Pancreas (tissue), 10 donors: Measurements from ENCODE around the gene ATP1A2. TPM values are rescaled to one million over a fixed set of nuclear protein-coding genes. Genes with fewer than 3 reads are reported as not detected.
A peak's percentile ranks its signal among the peaks of the same experiment; 100 is the strongest.

ENCODE experiments used
- ATAC-seq, 4 donors: fragments of 200-7000 bp; cut with Tn5 transposase; one replicate each; pipeline versions ENCODE4 v1.8.0 to v1.9.1; 2020; ENCODE audit warnings: mild to moderate bottlenecking in 4 of 4, moderate library complexity in 4 of 4
- DNase-seq, 6 donors: peaks; one replicate each; pipeline ENCODE4 v3.0.0-alpha.2; 2020
- FAIRE-seq: peaks from 2 replicates; lab custom pipeline; 2012; peaks lifted over from hg19 to GRCh38; lab: Jason Lieb, UNC
- H3K27ac ChIP-seq, 4 donors: fragments of 200-600 bp; sonication (generic); 1 replicate in 3 of 4; 2 replicates in 1 of 4; pipeline versions ENCODE4 v1.5.0 to v1.8.0; 2020
- H3K27me3 ChIP-seq, 4 donors: fragments of 200-600 bp; one replicate each; pipeline ENCODE4 v1.8.0; 2021
- H3K36me3 ChIP-seq, 3 donors: fragments of 200-600 bp; sonication (generic) in 1 of 3; one replicate each; pipeline versions ENCODE4 v1.5.0 to v1.8.0; 2020 to 2021
- H3K4me1 ChIP-seq, 3 donors: fragments of 200-600 bp; one replicate each; pipeline ENCODE4 v1.8.0; 2021
- H3K4me3 ChIP-seq, 4 donors: fragments of 200-600 bp; sonication (generic) in 2 of 4; one replicate each; pipeline versions ENCODE4 v1.5.0 to v1.8.0; 2020 to 2021
- H3K9me3 ChIP-seq, 4 donors: fragments of 200-600 bp; one replicate each; pipeline ENCODE4 v1.8.0; 2021
- WGBS, 2 donors: extraction: QIAGEN DNeasy Blood & Tissue Kit; methylation state at CpG; one replicate each; pipeline ENCODE4 v1.1.7; 2013; 5-methylcytosine and 5-hydroxymethylcytosine counted together
- intact Hi-C, 3 donors: fragments of 100-400 bp; cut with DNase I; formaldehyde crosslinking; loops; one replicate each; pipeline versions ENCODE4 v1.11.1 to v1.14.2; 2022
- polyA plus RNA-seq, 2 donors: library from polyadenylated mRNA; stranded (reverse); fragments of 200-250 nt; gene quantifications; one replicate each; pipeline ENCODE4 v1.2.3, GENCODE V29; 2013
- total RNA-seq, 6 donors: library from RNA; stranded (reverse); fragmentation: NEBNext Ultra II Directional in 4 of 6; extraction: Animal tissue kit (Norgen Biotek cat#: 25700) in 4 of 6; gene quantifications; one replicate each; pipeline versions ENCODE4 v1.2.1 to v1.2.4, GENCODE V29; 2021 to 2023
- TF ChIP-seq, protein P1 (sequence below), 4 donors: fragments of 200-600 bp; sonication (generic) in 3 of 4; IDR thresholded peaks; one replicate each; pipeline versions ENCODE4 v1.5.0 to v1.8.0; 2021; ENCODE audit warnings: antibody characterized with exemption in 4 of 4
- donor health status: healthy with polysubstance abuse.
- donor health status: DM: no; HTN: no; CAD: no; lungs with moderate emphysema.
- donor health status: DM: no; HTN: no; CAD: no.
- donor health status: control.
- donor health status: control.
- donor health status: Bipolar disorder and iron deficiency.
- donor health status: DM: yes; HTN: yes; CAD: no.
- donor health status: DM: no; HTN: no; CAD: no.
- donor health status: DM: no; HTN: no; CAD: no.
- donor health status: DM: yes; HTN: yes; CAD: no.

The ATP1A2 gene
- total and polyA plus RNA-seq, 8 donors, result 0.34 to 2.7 (median 0.53) TPM

DNA sequence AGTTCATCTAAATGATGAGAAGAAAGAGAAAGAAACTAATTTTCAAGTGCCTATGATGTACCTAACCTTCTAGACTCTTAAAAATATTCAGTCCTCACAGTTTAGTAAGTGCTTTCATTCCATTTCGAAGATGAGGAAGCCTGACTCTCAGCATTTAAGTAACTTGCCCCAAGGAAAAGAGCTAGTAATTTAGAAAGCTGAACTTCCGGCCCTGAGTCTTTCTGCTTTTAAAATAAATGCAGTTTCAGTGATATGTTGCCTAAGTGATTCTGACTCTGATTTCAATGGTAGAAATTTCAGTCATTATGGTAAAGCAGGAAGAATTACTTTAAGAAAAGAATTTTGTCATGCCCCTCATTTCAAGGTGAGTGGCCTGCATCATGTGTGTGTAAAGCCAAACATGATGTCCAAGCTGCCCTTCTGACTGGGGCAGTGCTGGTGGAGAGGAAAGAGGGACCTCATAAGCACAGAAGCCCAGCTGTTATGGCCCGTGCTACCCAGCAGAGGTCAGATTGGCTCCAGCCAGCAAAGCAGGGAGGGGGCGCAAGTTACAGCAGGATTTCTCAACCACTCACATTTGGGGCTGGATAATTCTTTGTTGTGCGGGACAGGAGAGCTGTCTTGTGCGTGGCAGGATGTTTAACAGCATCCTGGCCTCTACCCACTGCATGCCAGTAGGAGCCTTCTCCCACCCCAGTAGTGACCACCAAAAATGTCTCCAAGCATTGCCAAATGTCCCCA lies 46.6 kb downstream of the ATP1A2 start:
- no peak for ATAC-seq
- no peak overlapping the region for H3K4me3 ChIP-seq
- peaks cover 0 to 5% (median 0%) of the 10 kb centered on the region in 3 donors for H3K4me1 ChIP-seq
- intact Hi-C loops, result no loop called here
- H3K9me3 ChIP-seq, result no peaks in the 10 kb centered on the region
- H3K27ac ChIP-seq, result no peak overlapping the region
- no peak for DNase-seq
- FAIRE-seq, result no peak
- 79% methylated on average over 6 of the region's 6 CpGs for WGBS, 2 donors
- TF ChIP-seq, protein P1, sequence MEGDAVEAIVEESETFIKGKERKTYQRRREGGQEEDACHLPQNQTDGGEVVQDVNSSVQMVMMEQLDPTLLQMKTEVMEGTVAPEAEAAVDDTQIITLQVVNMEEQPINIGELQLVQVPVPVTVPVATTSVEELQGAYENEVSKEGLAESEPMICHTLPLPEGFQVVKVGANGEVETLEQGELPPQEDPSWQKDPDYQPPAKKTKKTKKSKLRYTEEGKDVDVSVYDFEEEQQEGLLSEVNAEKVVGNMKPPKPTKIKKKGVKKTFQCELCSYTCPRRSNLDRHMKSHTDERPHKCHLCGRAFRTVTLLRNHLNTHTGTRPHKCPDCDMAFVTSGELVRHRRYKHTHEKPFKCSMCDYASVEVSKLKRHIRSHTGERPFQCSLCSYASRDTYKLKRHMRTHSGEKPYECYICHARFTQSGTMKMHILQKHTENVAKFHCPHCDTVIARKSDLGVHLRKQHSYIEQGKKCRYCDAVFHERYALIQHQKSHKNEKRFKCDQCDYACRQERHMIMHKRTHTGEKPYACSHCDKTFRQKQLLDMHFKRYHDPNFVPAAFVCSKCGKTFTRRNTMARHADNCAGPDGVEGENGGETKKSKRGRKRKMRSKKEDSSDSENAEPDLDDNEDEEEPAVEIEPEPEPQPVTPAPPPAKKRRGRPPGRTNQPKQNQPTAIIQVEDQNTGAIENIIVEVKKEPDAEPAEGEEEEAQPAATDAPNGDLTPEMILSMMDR (IDR thresholded peaks at IDR 0.05), result no peak
- no peaks in the 10 kb centered on the region for H3K36me3 ChIP-seq
- no peaks in the 10 kb centered on the region for H3K27me3 ChIP-seq

DNA sequence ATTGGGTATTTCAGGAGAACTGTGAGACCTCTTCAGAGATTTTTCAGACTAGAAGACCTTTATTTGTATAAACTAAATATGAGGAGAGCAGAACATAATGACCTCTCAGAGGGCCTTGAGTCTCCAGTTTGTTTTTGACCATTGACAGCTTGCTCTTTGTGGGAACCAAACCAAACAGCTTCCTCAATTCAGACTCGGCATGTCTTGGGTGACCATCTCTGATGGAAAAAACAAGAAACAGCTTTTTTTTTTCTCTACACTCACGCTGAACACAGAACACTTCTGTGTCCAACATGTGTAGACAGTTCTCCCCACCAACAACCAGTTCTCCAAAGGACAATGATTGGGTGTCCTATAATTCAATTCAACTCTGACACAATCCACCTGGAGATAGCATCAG lies 47.4 kb downstream of the ATP1A2 start:
- H3K4me3 ChIP-seq, result no peak overlapping the region
- H3K27me3 ChIP-seq, result no peaks in the 10 kb centered on the region
- FAIRE-seq (no peak), ATAC-seq (peak in 1 of 4 donors; percentile 43), DNase-seq (no peak)
- intact Hi-C loops, result no loop called here
- TF ChIP-seq, protein P1 (IDR thresholded peaks at IDR 0.05), result no peak
- no peaks in the 10 kb centered on the region for H3K36me3 ChIP-seq
- H3K9me3 ChIP-seq, result no peaks in the 10 kb centered on the region
- H3K27ac ChIP-seq, result no peak overlapping the region
- 72 to 85% methylated on average over 2 of the region's 2 CpGs for WGBS, 2 donors
- peaks cover 0 to 5% (median 0%) of the 10 kb centered on the region in 3 donors for H3K4me1 ChIP-seq

DNA sequence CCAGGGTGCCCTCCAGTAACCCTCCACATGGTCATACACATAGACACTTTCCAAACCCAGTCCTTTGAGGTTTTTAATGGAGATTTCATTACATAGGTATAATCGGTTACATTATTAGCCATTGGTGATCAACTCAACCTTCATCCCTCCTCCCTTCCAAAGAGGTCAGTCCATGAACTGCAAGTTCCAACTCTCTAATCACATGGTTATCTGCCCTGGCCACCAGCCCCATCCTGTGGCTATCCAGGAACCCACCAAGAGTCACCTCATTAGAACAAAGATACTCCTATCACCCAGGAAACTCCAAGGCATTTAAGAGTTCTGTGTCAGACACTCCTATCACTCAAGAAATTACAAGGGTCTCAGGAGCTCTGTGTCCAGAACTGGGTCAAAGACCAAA lies 48.1 kb downstream of the ATP1A2 start:
- H3K36me3 ChIP-seq, result no peaks in the 10 kb centered on the region
- WGBS, 2 donors, result 73 to 98% methylated on average over 1 of the region's 1 CpG
- no peaks in the 10 kb centered on the region for H3K27me3 ChIP-seq
- no peak overlapping the region for H3K27ac ChIP-seq
- TF ChIP-seq, protein P1 (IDR thresholded peaks at IDR 0.05), result no peak
- ATAC-seq (peak in 2 of 4 donors; percentile 26 to 31), DNase-seq (no peak), FAIRE-seq (no peak)
- H3K9me3 ChIP-seq, result no peaks in the 10 kb centered on the region
- intact Hi-C loops, result no loop called here
- peaks cover 0 to 5% (median 0%) of the 10 kb centered on the region in 3 donors for H3K4me1 ChIP-seq
- H3K4me3 ChIP-seq, result no peak overlapping the region

DNA sequence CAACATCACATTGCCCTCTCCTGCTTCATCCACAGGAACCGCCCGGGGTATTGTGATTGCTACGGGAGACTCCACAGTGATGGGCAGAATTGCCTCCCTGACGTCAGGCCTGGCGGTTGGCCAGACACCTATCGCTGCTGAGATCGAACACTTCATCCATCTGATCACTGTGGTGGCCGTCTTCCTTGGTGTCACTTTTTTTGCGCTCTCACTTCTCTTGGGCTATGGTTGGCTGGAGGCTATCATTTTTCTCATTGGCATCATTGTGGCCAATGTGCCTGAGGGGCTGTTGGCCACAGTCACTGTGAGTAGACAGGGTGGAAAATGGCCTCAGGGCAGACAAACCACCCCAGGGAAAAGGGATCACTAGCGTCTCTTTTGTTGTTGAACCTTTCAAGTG lies 48.6 kb downstream of the ATP1A2 start:
- 74 to 78% methylated on average over 10 of the region's 10 CpGs for WGBS, 2 donors
- no peaks in the 10 kb centered on the region for H3K36me3 ChIP-seq
- FAIRE-seq (no peak), DNase-seq (no peak), ATAC-seq (no peak)
- TF ChIP-seq, protein P1 (IDR thresholded peaks at IDR 0.05), result no peak
- intact Hi-C loops, result no loop called here
- no peak overlapping the region for H3K27ac ChIP-seq
- H3K4me1 ChIP-seq, result peaks cover 0 to 5% (median 0%) of the 10 kb centered on the region in 3 donors
- H3K27me3 ChIP-seq, result no peaks in the 10 kb centered on the region
- H3K4me3 ChIP-seq, result no peak overlapping the region
- H3K9me3 ChIP-seq, result no peaks in the 10 kb centered on the region
